CD4-positive, alpha-beta T cell (primary cell): ENCODE measurements around the gene IL7R. TPM values are rescaled to one million over a fixed set of nuclear protein-coding genes. Genes with fewer than 3 reads are reported as not detected.
"Not testable (repeated sequence)": the region's sequence is repeated elsewhere in the genome, so short reads cannot be mapped to it uniquely, and the experiment has no call there.

ENCODE experiments used
- ATAC-seq: fragments of 200-7000 bp; cut with Tn5 transposase; one replicate; pipeline ENCODE4 v1.10.0; 2022; ENCODE audit warnings: mild to moderate bottlenecking; ENCODE audit not compliant: poor library complexity
- CTCF ChIA-PET: fragments of 350-600 bp; sonication (Branson Sonifier 250); formaldehyde crosslinking; loops from one replicate; lab custom pipeline; 2021; ENCODE audit warnings: antibody characterized with exemption, inconsistent platforms; lab: Charles Lee
- POLR2A ChIA-PET: fragments of 350-600 bp; sonication (Branson Sonifier 250); formaldehyde crosslinking; loops from one replicate; lab custom pipeline; 2021; ENCODE audit warnings: antibody characterized with exemption, inconsistent platforms; lab: Charles Lee
- DNase-seq, 14 experiments: peaks; one replicate each; pipeline ENCODE4 v3.0.0-alpha.2; 2013 to 2020; ENCODE audit warnings: mixed read lengths in 2 of 14
- H3K27ac ChIP-seq, 2 donors: one replicate each; pipeline versions ENCODE4 v1.5.1 to v1.7.0; 2013; ENCODE audit warnings: low read length in 2 of 2, low read depth in 1 of 2, mild to moderate bottlenecking in 1 of 2
- H3K27me3 ChIP-seq, 2 experiments: 1 replicate in 1 of 2; 2 replicates in 1 of 2; pipeline versions ENCODE4 v1.6.1 to v1.7.0; 2013; ENCODE audit warnings: low read length in 2 of 2, control low read depth in 1 of 2, mild to moderate bottlenecking in 1 of 2, moderate library complexity in 1 of 2; ENCODE audit not compliant: insufficient read depth in 2 of 2, control insufficient read depth in 1 of 2
- H3K36me3 ChIP-seq: one replicate; pipeline ENCODE4 v1.6.1; 2013; ENCODE audit warnings: low read length, control low read depth; ENCODE audit not compliant: insufficient read depth
- H3K4me1 ChIP-seq: one replicate; pipeline ENCODE4 v1.6.1; 2013; ENCODE audit warnings: low read length, control low read depth; ENCODE audit not compliant: insufficient read depth
- H3K4me3 ChIP-seq: one replicate; pipeline ENCODE4 v1.5.1; 2013; ENCODE audit warnings: mild to moderate bottlenecking, low read length, moderate library complexity
- H3K9me3 ChIP-seq, 2 experiments: 1 replicate in 1 of 2; 2 replicates in 1 of 2; pipeline versions ENCODE4 v1.6.1 to v1.7.0; 2013; ENCODE audit warnings: low read length in 2 of 2, mild to moderate bottlenecking in 2 of 2, control low read depth in 1 of 2, moderate library complexity in 1 of 2; ENCODE audit not compliant: control insufficient read depth in 1 of 2, insufficient read depth in 1 of 2
- H3K27ac Mint-ChIP-seq: one replicate; pipeline ENCODE4 v1.8.0; 2020; ENCODE audit warnings: mixed read lengths
- H3K27me3 Mint-ChIP-seq: one replicate; pipeline ENCODE4 v1.8.0; 2021; ENCODE audit warnings: mixed read lengths
- H3K36me3 Mint-ChIP-seq: one replicate; pipeline ENCODE4 v1.8.0; 2021; ENCODE audit warnings: low read depth, mixed read lengths
- H3K4me1 Mint-ChIP-seq: one replicate; pipeline ENCODE4 v1.8.0; 2021; ENCODE audit warnings: low read depth, mixed read lengths
- H3K4me3 Mint-ChIP-seq: one replicate; pipeline ENCODE4 v1.8.0; 2020; ENCODE audit warnings: mild to moderate bottlenecking, mixed read lengths
- H3K9me3 Mint-ChIP-seq: one replicate; pipeline ENCODE4 v1.8.0; 2020; ENCODE audit warnings: mixed read lengths
- intact Hi-C, 2 experiments: fragments of 100-400 bp; cut with DNase I in 1 of 2; cut with micrococcal nuclease in 1 of 2; formaldehyde crosslinking; loops; one replicate each; pipeline versions ENCODE4 v1.15.1 to v1.9.0; 2023 to 2025; cut with DNase I, micrococcal nuclease
- total RNA-seq, 174 experiments: library from RNA in 2 of 174; stranded (reverse) in 2 of 174; gene quantifications; one replicate each; pipeline ENCODE4 v1.2.3 and lab custom pipeline; 2021 to 2026
- TF ChIP-seq, protein P1 (sequence below): fragments of 200-600 bp; IDR thresholded peaks from one replicate; pipeline ENCODE4 v1.8.0; 2022; ENCODE audit warnings: antibody characterized with exemption, mild to moderate bottlenecking

IL7R gene
- total RNA-seq, 2 experiments from 2014 or later, result 623 to 638 TPM

DNA sequence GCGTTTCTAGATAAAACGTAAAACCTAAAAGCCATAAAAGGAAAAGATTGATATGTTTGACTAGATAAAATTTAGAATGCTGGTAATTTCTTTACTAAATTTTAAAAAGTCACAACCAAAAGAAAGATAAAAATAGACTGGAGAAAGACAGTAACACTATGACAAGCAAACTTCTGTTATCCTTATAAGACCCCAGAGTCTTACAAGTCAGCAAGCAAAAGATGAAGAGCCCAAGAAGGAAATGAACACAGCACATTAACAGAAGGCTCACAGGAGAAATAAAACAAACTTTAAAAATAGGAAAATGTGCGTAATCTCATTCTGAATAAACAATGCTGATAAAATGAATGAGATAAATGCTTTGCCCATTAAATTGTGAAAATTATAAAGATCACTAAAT lies 29.7 kb downstream of the IL7R start:
- H3K4me1 Mint-ChIP-seq, result peaks cover 34% of the 10 kb centered on the region
- Histone ChIP-seq H3K36me3 (no peaks in the 10 kb centered on the region), H3K9me3 (no peaks in the 10 kb centered on the region), H3K27ac (no peak overlapping the region), H3K4me1 (peaks cover 18% of the 10 kb centered on the region), H3K27me3 (no peaks in the 10 kb centered on the region), H3K4me3 (no peak overlapping the region)
- H3K27me3 Mint-ChIP-seq, result no peaks in the 10 kb centered on the region
- no peak for DNase-seq
- ChIA-PET CTCF (no interaction called here), POLR2A (no interaction called here)
- TF ChIP-seq, protein P1, sequence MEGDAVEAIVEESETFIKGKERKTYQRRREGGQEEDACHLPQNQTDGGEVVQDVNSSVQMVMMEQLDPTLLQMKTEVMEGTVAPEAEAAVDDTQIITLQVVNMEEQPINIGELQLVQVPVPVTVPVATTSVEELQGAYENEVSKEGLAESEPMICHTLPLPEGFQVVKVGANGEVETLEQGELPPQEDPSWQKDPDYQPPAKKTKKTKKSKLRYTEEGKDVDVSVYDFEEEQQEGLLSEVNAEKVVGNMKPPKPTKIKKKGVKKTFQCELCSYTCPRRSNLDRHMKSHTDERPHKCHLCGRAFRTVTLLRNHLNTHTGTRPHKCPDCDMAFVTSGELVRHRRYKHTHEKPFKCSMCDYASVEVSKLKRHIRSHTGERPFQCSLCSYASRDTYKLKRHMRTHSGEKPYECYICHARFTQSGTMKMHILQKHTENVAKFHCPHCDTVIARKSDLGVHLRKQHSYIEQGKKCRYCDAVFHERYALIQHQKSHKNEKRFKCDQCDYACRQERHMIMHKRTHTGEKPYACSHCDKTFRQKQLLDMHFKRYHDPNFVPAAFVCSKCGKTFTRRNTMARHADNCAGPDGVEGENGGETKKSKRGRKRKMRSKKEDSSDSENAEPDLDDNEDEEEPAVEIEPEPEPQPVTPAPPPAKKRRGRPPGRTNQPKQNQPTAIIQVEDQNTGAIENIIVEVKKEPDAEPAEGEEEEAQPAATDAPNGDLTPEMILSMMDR, result no peak
- intact Hi-C loops, result no loop called here
- no peak for ATAC-seq
- H3K4me3 Mint-ChIP-seq, result no peak overlapping the region
- H3K27ac Mint-ChIP-seq, result no peak overlapping the region
- H3K36me3 Mint-ChIP-seq, result peaks cover 7% of the 10 kb centered on the region
- H3K9me3 Mint-ChIP-seq, result peaks cover 3% of the 10 kb centered on the region

DNA sequence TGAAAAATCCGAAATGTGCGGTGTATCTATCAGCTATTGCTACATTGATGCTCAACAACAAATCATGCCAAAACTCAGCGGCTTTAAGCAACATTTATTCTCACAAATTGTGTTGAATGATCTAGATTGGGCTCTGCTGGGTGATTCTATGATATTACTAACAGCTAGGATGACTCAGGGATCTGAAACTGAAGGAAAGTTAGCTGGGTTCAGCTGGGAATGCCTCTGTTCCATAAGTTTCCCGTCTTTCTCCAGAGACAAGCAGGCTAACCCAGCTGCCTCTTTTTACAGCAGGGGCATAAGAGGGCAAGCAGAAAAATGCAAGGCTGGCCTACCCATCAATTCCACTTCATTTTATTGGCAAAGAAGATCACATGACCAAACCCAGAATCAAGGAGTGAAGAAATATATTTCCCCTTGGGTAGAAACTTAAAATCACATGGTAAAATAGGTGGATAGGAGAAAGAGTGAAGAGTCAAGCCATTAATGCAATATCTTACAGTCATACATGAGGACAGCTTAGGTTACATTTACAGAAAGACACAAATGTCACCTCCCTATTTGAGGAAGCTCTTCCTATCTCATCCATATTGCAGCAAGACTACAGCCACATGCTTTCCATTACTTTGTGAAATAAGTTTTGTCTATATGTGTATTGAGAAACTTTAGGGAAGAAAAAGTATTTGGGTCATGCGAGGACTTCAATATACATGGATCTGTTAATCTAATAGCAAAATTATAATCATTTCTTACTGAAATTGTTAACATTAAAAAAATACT lies 30.8 kb downstream of the IL7R start:
- TF ChIP-seq, protein P1, result no peak
- no peak overlapping the region for H3K4me3 Mint-ChIP-seq
- no peaks in the 10 kb centered on the region for H3K36me3 Mint-ChIP-seq
- H3K9me3 Mint-ChIP-seq, result no peaks in the 10 kb centered on the region
- CTCF ChIA-PET, result interaction anchor here (1.1 kb wide), 1 partner anchor 37 kb away, joined by 3 read pairs; no protein-coding TSS in a partner anchor
- Histone ChIP-seq H3K27ac (no peak overlapping the region), H3K27me3 (no peaks in the 10 kb centered on the region), H3K4me1 (peaks cover 11% of the 10 kb centered on the region), H3K9me3 (no peaks in the 10 kb centered on the region), H3K36me3 (no peaks in the 10 kb centered on the region), H3K4me3 (no peak overlapping the region)
- no peaks in the 10 kb centered on the region for H3K27me3 Mint-ChIP-seq
- H3K27ac Mint-ChIP-seq, result no peak overlapping the region
- H3K4me1 Mint-ChIP-seq, result peaks cover 23% of the 10 kb centered on the region
- DNase-seq (no peak), ATAC-seq (no peak)
- intact Hi-C loops, result no loop called here
- POLR2A ChIA-PET, result interaction anchor here (1.1 kb wide), 1 partner anchor 33 kb away, joined by 7 read pairs; no protein-coding TSS in a partner anchor

DNA sequence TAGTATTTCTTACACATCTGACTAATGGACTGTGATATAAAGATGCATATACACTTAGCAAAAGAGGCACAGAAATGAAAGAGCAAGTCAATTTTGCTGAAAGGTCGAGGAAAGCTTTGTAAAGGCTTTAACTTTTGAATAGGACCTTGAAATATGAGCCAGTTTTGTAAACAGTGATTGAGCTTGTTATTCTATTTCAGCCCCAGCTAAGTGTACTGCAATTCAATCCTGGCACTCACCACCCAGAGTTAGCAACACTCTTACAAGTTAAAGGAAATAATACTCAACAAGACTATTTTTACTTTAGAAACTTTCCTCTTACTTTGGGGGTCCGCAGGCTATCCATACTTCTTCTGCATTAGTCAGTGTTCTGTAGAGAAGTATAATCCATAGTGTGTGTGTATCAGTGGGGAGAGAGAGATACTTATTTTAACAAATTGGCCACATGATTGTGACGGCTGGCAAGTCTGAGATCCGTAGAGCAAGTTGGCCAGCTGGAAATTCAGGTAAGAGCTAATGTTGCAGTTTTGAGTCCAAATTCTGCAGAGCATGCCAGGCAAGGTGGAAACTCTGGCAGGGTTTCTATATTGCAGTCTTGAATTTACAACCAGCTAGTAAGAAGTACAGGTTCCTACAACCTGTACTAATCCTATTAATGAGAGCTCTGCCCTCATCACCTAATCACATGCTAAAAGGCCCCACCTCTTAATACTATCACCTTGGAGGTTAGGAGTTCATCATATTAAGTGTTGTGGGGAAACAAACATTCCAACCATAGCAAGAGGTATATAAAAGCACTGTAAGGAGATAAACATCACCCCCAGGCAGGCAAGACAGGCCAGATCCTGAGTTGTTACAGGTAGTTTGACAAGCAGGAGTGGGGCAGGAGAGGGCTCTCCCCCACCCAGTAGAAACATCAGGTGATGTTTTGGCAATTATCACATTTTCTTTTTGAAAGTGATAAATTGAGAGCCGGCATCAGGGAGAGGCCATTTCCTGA lies 33.6 kb downstream of the IL7R start:
- no peaks in the 10 kb centered on the region for H3K9me3 ChIP-seq
- Mint-ChIP-seq H3K4me1 (no peaks in the 10 kb centered on the region), H3K9me3 (no peaks in the 10 kb centered on the region), H3K4me3 (no peak overlapping the region), H3K27me3 (no peaks in the 10 kb centered on the region), H3K36me3 (no peaks in the 10 kb centered on the region), H3K27ac (no peak overlapping the region)
- no peak overlapping the region for H3K4me3 ChIP-seq
- CTCF ChIA-PET, result interaction anchor here (0.9 to 1.4 kb wide), 4 partner anchors 11 to 113 kb away, joined by 3 read pairs; no protein-coding TSS in a partner anchor
- H3K27ac ChIP-seq, result no peak overlapping the region
- DNase-seq, result no peak
- H3K36me3 ChIP-seq, result no peaks in the 10 kb centered on the region
- no peaks in the 10 kb centered on the region for H3K4me1 ChIP-seq
- no peaks in the 10 kb centered on the region for H3K27me3 ChIP-seq
- POLR2A ChIA-PET, result interaction anchor here (1.2 to 2.5 kb wide), 3 partner anchors 9 to 19 kb away, joined by 3 to 15 read pairs (median 3); no protein-coding TSS in a partner anchor
- ATAC-seq, result no peak
- TF ChIP-seq, protein P1, result no peak
- intact Hi-C loops, result no loop called here

DNA sequence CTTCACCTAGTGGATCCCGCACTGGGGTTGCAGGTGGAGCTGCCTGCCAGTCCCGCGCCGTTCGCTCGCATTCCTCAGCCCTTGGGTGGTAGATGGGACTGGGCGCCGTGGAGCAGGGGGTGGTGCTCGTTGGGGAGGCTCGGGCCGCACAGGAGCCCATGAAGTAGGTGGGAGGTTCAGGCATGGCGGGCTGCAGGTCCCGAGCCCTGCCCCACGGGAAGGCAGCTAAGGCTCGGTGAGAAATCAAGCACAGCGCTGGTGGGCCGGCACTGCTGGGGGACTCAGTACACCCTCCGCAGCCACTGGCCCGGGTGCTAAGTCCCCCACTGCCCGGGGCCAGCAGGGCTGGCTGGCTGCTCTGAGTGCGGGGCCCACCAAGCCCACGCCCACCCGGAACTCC lies 36.1 kb downstream of the IL7R start:
- H3K9me3 ChIP-seq, H3K27me3 ChIP-seq, H3K4me1 ChIP-seq, H3K27ac ChIP-seq, POLR2A ChIA-PET, H3K36me3 ChIP-seq, H3K27ac Mint-ChIP-seq, DNase-seq, H3K36me3 Mint-ChIP-seq, H3K4me3 Mint-ChIP-seq, H3K27me3 Mint-ChIP-seq, H3K4me3 ChIP-seq, intact Hi-C loops, ATAC-seq, H3K4me1 Mint-ChIP-seq, H3K9me3 Mint-ChIP-seq, CTCF ChIA-PET: not testable (repeated sequence)
